Neuronal stem cell (in vitro differentiated cells): Measurements from ENCODE around the gene WDR62.

Experiments
- DNase-seq: peaks from one replicate; pipeline ENCODE4 v3.0.0-alpha.2; 2013; ENCODE audit warnings: low spot score
- H2AFZ ChIP-seq: one replicate; pipeline ENCODE4 v1.6.1; 2013; ENCODE audit warnings: mild to moderate bottlenecking, low read length, inconsistent platforms
- H2AK5ac ChIP-seq: 2 replicates; pipeline ENCODE4 v1.6.1; 2013; ENCODE audit warnings: low read depth, mild to moderate bottlenecking, inconsistent platforms, low read length, moderate library complexity, mixed read lengths
- H2BK120ac ChIP-seq: 2 replicates; pipeline ENCODE4 v1.6.1; 2013; ENCODE audit warnings: low read depth, mild to moderate bottlenecking, inconsistent platforms, low read length, moderate library complexity, mixed read lengths
- H2BK12ac ChIP-seq: one replicate; pipeline ENCODE4 v1.6.1; 2013; ENCODE audit warnings: low read length, inconsistent platforms
- H2BK15ac ChIP-seq: 2 replicates; pipeline ENCODE4 v1.6.1; 2013; ENCODE audit warnings: mild to moderate bottlenecking, low read length, inconsistent platforms, mixed read lengths
- H2BK5ac ChIP-seq: one replicate; pipeline ENCODE4 v1.6.1; 2013; ENCODE audit warnings: inconsistent platforms, mild to moderate bottlenecking, low read length, moderate library complexity
- H3K14ac ChIP-seq: one replicate; pipeline ENCODE4 v1.6.1; 2013; ENCODE audit warnings: low read length, inconsistent platforms
- H3K18ac ChIP-seq: 2 replicates; pipeline ENCODE4 v1.6.1; 2013; ENCODE audit warnings: low read length, inconsistent platforms
- H3K23ac ChIP-seq: 2 replicates; pipeline ENCODE4 v1.6.1; 2013; ENCODE audit warnings: low read depth, mild to moderate bottlenecking, mixed read lengths, low read length, inconsistent platforms; ENCODE audit not compliant: poor library complexity
- H3K27ac ChIP-seq: replicated peaks from 3 replicates; pipeline ENCODE4 v1.5.1; 2013; ENCODE audit warnings: low read length, inconsistent platforms
- H3K27me3 ChIP-seq, 3 experiments: 2 replicates each; pipeline ENCODE4 v1.6.1; 2013; ENCODE audit warnings: low read length in 3 of 3, mild to moderate bottlenecking in 2 of 3, inconsistent platforms in 1 of 3, low read depth in 1 of 3, mixed read lengths in 1 of 3, moderate library complexity in 1 of 3; ENCODE audit not compliant: control insufficient read depth in 3 of 3, insufficient read depth in 3 of 3
- H3K36me3 ChIP-seq, 2 donors: replicated peaks in 1 of 2; 2 replicates each; pipeline ENCODE4 v1.6.1; 2013; ENCODE audit warnings: low read length in 2 of 2; ENCODE audit not compliant: control insufficient read depth in 2 of 2, insufficient read depth in 2 of 2
- H3K4ac ChIP-seq: 2 replicates; pipeline ENCODE4 v1.6.1; 2013; ENCODE audit warnings: inconsistent platforms, mild to moderate bottlenecking, low read length, moderate library complexity
- H3K4me1 ChIP-seq, 2 donors: 1 replicate in 1 of 2; 2 replicates in 1 of 2; pipeline ENCODE4 v1.6.1; 2013; ENCODE audit warnings: low read length in 2 of 2, low read depth in 1 of 2; ENCODE audit not compliant: control insufficient read depth in 2 of 2, insufficient read depth in 1 of 2
- H3K4me2 ChIP-seq: one replicate; pipeline ENCODE4 v1.6.1; 2013; ENCODE audit warnings: mild to moderate bottlenecking, low read length, inconsistent platforms; ENCODE audit not compliant: insufficient read depth, poor library complexity, severe bottlenecking
- H3K4me3 ChIP-seq, 2 donors: 2 replicates each; pipeline ENCODE4 v1.5.1; 2013; ENCODE audit warnings: low read length in 2 of 2, mild to moderate bottlenecking in 2 of 2, inconsistent platforms in 1 of 2, moderate library complexity in 1 of 2
- H3K79me1 ChIP-seq: one replicate; pipeline ENCODE4 v1.6.1; 2013; ENCODE audit warnings: low read depth, mild to moderate bottlenecking, inconsistent platforms, low read length, moderate library complexity
- H3K9ac ChIP-seq: one replicate; pipeline ENCODE4 v1.6.1; 2013; ENCODE audit warnings: mild to moderate bottlenecking, low read depth, low read length, inconsistent platforms; ENCODE audit not compliant: poor library complexity
- H3K9me3 ChIP-seq, 2 donors: replicated peaks in 1 of 2; 2 replicates each; pipeline versions ENCODE3 to v1.6.1; 2013; ENCODE audit warnings: low read length in 2 of 2, mild to moderate bottlenecking in 2 of 2, inconsistent platforms in 1 of 2, low read depth in 1 of 2, mixed read lengths in 1 of 2, moderate library complexity in 1 of 2; ENCODE audit not compliant: control insufficient read depth in 2 of 2, insufficient read depth in 1 of 2
- H4K8ac ChIP-seq: one replicate; pipeline ENCODE4 v1.6.1; 2013; ENCODE audit warnings: low read depth, mild to moderate bottlenecking, inconsistent platforms, low read length, moderate library complexity
- H4K91ac ChIP-seq: one replicate; pipeline ENCODE4 v1.6.1; 2013; ENCODE audit warnings: low read length, low read depth, mild to moderate bottlenecking, inconsistent platforms; ENCODE audit not compliant: poor library complexity
- WGBS, 2 donors: extraction: QIAGEN DNeasy Blood & Tissue Kit; methylation state at CpG; one replicate each; pipeline ENCODE4 v1.1.7; 2013; ENCODE audit warnings: missing lambda C conversion rate in 2 of 2, mixed read lengths in 1 of 2; ENCODE audit not compliant: insufficient read length in 2 of 2, insufficient replicate concordance in 1 of 2; ENCODE audit errors: extremely low coverage in 2 of 2; 5-methylcytosine and 5-hydroxymethylcytosine counted together

The WDR62 gene

DNA sequence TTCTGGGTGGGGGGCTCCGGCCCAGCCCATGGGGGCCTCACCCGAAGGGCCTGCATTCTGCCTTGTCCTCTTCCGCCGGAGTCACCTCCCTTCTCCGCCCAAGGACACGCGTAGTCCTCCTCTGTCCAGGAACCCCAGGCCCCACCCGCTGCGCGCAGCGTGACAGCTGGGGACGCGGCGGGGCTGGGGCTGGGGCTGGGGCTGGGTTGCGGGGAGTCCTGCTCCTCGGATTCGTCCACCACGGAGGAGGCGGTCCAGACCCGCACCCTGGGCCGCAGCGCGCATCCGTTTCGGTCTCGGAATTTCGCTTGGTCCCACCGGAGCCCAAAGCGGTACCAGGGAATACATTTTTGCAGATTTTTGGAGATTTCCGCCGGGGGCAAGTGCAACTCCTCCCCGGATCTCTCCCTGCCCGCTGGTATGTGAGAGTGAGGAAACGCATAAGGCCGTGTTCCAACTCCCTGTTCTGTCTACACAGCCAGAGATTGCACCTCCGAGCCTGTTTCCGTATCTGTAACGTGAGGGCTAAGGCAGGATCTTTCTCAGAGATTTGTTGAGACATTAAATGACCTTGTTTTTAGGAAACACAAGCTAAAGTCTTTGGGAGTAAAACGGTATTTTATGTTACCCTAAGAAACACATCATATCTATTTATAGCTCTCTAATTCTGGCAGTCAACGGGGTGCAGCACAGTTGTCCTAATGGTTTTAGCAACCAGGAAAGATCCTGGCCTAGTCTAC is 97.8 kb downstream of the WDR62 start, which contains the start of gene COX7A1:
TSS of gene COX7A1 (minus strand) at position 96 of the 740 bp plus-strand sequence. CDS start at position 56, 40 bp downstream.
- peak within 1 kb of the TSS; percentile 96 for H3K23ac ChIP-seq
- no peak within 1 kb of the TSS for H3K27ac ChIP-seq
- no peaks in the 10 kb centered on the region for H3K27me3 ChIP-seq
- no peak within 1 kb of the TSS for H2BK120ac ChIP-seq
- no peak within 1 kb of the TSS for H3K9ac ChIP-seq
- no peak within 1 kb of the TSS for H2AFZ ChIP-seq
- H3K4me1 ChIP-seq, result no peaks in the 10 kb centered on the region
- H3K14ac ChIP-seq, result no peak within 1 kb of the TSS
- H3K36me3 ChIP-seq, result peaks cover 26 to 44% of the 10 kb centered on the region in 2 donors
- H2BK15ac ChIP-seq, result no peak within 1 kb of the TSS
- peak within 1 kb of the TSS; percentile 28 for H3K18ac ChIP-seq
- no peaks in the 10 kb centered on the region for H3K9me3 ChIP-seq
- no CpG with 5 or more reads among the region's 40 CpGs for WGBS, 2 donors
- H3K4me2 ChIP-seq, result no peak within 1 kb of the TSS
- H4K8ac ChIP-seq, result peak within 1 kb of the TSS; percentile 99
- peaks cover 2% of the 10 kb centered on the region for H3K79me1 ChIP-seq
- no peak within 1 kb of the TSS for H3K4ac ChIP-seq
- peak within 1 kb of the TSS in 1 of 2 donors; percentile 6 for H3K4me3 ChIP-seq
- no peak within 1 kb of the TSS for H2AK5ac ChIP-seq
- DNase-seq, result no peak
- peak within 1 kb of the TSS; percentile 41 for H2BK12ac ChIP-seq
- no peak within 1 kb of the TSS for H2BK5ac ChIP-seq
- no peak within 1 kb of the TSS for H4K91ac ChIP-seq

DNA sequence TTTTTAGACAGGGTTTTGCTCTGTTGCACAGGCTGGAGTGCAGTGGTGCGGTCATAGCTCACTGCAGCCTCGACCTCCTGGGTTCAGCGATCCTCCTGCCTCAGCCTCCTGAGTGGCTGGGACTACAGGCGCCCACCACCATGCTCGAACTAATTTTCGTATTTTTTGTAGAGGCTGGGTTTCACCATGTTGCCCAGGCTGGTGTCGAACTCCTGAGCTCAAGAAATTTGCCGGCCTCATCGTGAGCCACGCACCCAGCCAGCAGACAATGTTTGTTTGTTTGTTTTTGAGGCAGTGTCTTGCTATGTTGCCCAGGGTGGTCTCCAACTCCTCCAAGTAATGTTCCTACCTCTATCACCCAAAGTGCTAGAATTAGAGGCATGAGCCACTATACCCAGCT is 98.4 kb downstream of the WDR62 start:
- DNase-seq, result no peak
- Histone ChIP-seq H4K91ac (no peak overlapping the region), H3K4ac (no peak overlapping the region), H3K9me3 (no peaks in the 10 kb centered on the region), H3K9ac (no peak overlapping the region), H2BK120ac (no peak overlapping the region), H4K8ac (no peak overlapping the region), H2AFZ (no peak overlapping the region), H3K4me1 (no peaks in the 10 kb centered on the region), H2BK15ac (no peak overlapping the region), H2BK5ac (no peak overlapping the region), H2BK12ac (no peak overlapping the region), H2AK5ac (no peak overlapping the region), H3K36me3 (peaks cover 23 to 38% of the 10 kb centered on the region in 2 donors), H3K79me1 (peaks cover 2% of the 10 kb centered on the region), H3K14ac (no peak overlapping the region), H3K4me2 (no peak overlapping the region), H3K18ac (no peak overlapping the region), H3K23ac (no peak overlapping the region), H3K4me3 (no peak overlapping the region), H3K27me3 (no peaks in the 10 kb centered on the region), H3K27ac (no peak overlapping the region)
- WGBS, 2 donors, result no CpG with 5 or more reads among the region's 10 CpGs
